Sigmoid colon (tissue), 7 donors: ENCODE data around the gene PATJ. TPM values are rescaled to one million over a fixed set of nuclear protein-coding genes. Genes with fewer than 3 reads are reported as not detected.
"Not testable (repeated sequence)": the region's sequence is repeated elsewhere in the genome, so short reads cannot be mapped to it uniquely, and the experiment has no call there.

Experiments used
- DNase-seq: peaks from one replicate; pipeline ENCODE4 v3.0.0-alpha.2; 2019
- H3K27ac ChIP-seq, 4 donors: fragments of 200-600 bp; sonication (generic); one replicate each; pipeline ENCODE4 v1.5.1; 2016 to 2019; ENCODE audit warnings: mild to moderate bottlenecking in 1 of 4
- H3K27me3 ChIP-seq, 3 donors: fragments of 200-600 bp; sonication (generic); one replicate each; pipeline ENCODE4 v1.5.1; 2019; ENCODE audit warnings: mild to moderate bottlenecking in 1 of 3
- H3K36me3 ChIP-seq, 4 donors: fragments of 200-600 bp; sonication (generic); one replicate each; pipeline ENCODE4 v1.5.1; 2016 to 2019
- H3K4me1 ChIP-seq, 4 donors: fragments of 200-600 bp; sonication (generic); one replicate each; pipeline ENCODE4 v1.5.1; 2017 to 2019
- H3K4me3 ChIP-seq, 4 donors: fragments of 200-600 bp; sonication (generic); one replicate each; pipeline ENCODE4 v1.5.1; 2017 to 2019; ENCODE audit warnings: mild to moderate bottlenecking in 2 of 4, moderate library complexity in 1 of 4
- H3K9me3 ChIP-seq, 4 donors: fragments of 200-600 bp in 3 of 4; sonication (generic) in 3 of 4; one replicate each; pipeline versions ENCODE4 v1.5.1 to v1.6.1; 2013 to 2019
- CTCF ChIP-seq, 4 experiments: fragments of 450-650 bp in 3 of 4; fragments of 200-600 bp in 1 of 4; IDR thresholded peaks; one replicate each; pipeline ENCODE4 v1.5.1; 2016 to 2019; ENCODE audit warnings: antibody characterized with exemption in 4 of 4, mild to moderate bottlenecking in 3 of 4, moderate library complexity in 2 of 4
- EP300 ChIP-seq, 4 donors: sonication (generic); formaldehyde crosslinking; IDR thresholded peaks; one replicate each; pipeline ENCODE4 v1.6.1; 2017; ENCODE audit warnings: antibody characterized with exemption in 4 of 4
- POLR2A ChIP-seq, 2 donors: fragments of 450-650 bp; IDR thresholded peaks; one replicate each; pipeline ENCODE4 v1.6.1; 2016; ENCODE audit warnings: antibody characterized with exemption in 2 of 2, mild to moderate bottlenecking in 2 of 2, moderate library complexity in 2 of 2
- POLR2AphosphoS5 ChIP-seq, 4 donors: sonication (generic); formaldehyde crosslinking; IDR thresholded peaks; one replicate each; pipeline ENCODE4 v1.6.1; 2017; ENCODE audit warnings: antibody characterized with exemption in 4 of 4
- WGBS, 2 donors: extraction: QIAGEN DNeasy Blood & Tissue Kit; methylation state at CpG; one replicate each; pipeline ENCODE4 v1.1.7; 2013; 5-methylcytosine and 5-hydroxymethylcytosine counted together
- intact Hi-C: fragments of 100-400 bp; cut with DNase I; formaldehyde crosslinking; loops from one replicate; pipeline ENCODE4 v1.15.1; 2023
- polyA plus RNA-seq, 3 donors: library from polyadenylated mRNA; stranded (reverse); fragments of 200-250 nt; gene quantifications; one replicate each; pipeline ENCODE4 v1.2.3, GENCODE V29; 2013
- total RNA-seq, 4 donors: library from RNA; depleted of rRNA; stranded (reverse); fragments of >200 nt; gene quantifications; one replicate each; pipeline ENCODE4 v1.1.0, GENCODE V29; 2016
- donor health status: healthy with polysubstance abuse.
- donor health status: Bipolar disorder and iron deficiency.
- donor health status: healthy.

Gene PATJ
- total and polyA plus RNA-seq, 7 donors = 10.2 to 33.2 (median 21.3) TPM

- Histone ChIP-seq H3K27me3 (no peaks in the 10 kb centered on the region), H3K4me3 (no peak overlapping the region), H3K36me3 (peaks cover 0 to 23% (median 13%) of the 10 kb centered on the region in 4 donors), H3K4me1 (no peaks in the 10 kb centered on the region), H3K27ac (no peak overlapping the region), H3K9me3 (no peaks in the 10 kb centered on the region)
- intact Hi-C loops = no loop called here
- TF ChIP-seq CTCF (IDR thresholded peaks at IDR 0.05) = no peak
- TF ChIP-seq POLR2A (IDR thresholded peaks at IDR 0.05) = no peak
- TF ChIP-seq EP300 (IDR thresholded peaks at IDR 0.05) = no peak
- TF ChIP-seq POLR2AphosphoS5 (IDR thresholded peaks at IDR 0.05) = no peak
- no peak for DNase-seq
Measured at GRCh38 chr1:61711969-61712368, 30.3 kb upstream of the PATJ start.

GRCh38 chr1:61718996-61719663 is 23.1 kb upstream of the PATJ start:
- H3K9me3 ChIP-seq, H3K4me3 ChIP-seq, H3K27me3 ChIP-seq, DNase-seq, intact Hi-C loops, H3K27ac ChIP-seq: not testable (repeated sequence)
- 93 to 94% methylated on average over 8 of the region's 8 CpGs for WGBS, 2 donors
- Histone ChIP-seq H3K36me3 (peaks cover 0 to 24% (median 2%) of the 10 kb centered on the region in 4 donors), H3K4me1 (peaks cover 0 to 23% (median 9%) of the 10 kb centered on the region in 4 donors)

DNA sequence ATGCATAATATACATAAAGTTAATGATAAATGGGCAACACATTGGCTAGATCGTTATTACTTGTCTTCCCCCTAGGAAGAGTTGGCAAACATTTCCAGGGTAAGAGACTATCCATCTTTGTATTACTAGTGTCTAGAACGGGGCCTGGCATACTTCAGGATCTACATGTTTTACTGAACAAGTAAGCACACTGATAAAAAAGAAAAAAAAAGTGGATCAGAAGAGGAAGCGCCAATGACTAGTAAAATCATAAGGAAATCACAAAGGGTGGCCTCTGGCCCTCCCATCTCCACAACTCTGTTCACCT is 17.8 kb upstream of the PATJ start:
- no peaks in the 10 kb centered on the region for H3K9me3 ChIP-seq
- peak overlapping the region; percentile 66 to 88 (median 76) for H3K4me3 ChIP-seq
- intact Hi-C loops = loop anchor here (10.0 kb wide), 1 partner anchor 650 kb away; no protein-coding TSS in a partner anchor
- TF ChIP-seq POLR2A (IDR thresholded peaks at IDR 0.05) = no peak
- TF ChIP-seq POLR2AphosphoS5 (IDR thresholded peaks at IDR 0.05) = no peak
- TF ChIP-seq EP300 (IDR thresholded peaks at IDR 0.05) = no peak
- no peak for TF ChIP-seq CTCF (IDR thresholded peaks at IDR 0.05)
- no peak for DNase-seq
- no peaks in the 10 kb centered on the region for H3K27me3 ChIP-seq
- H3K4me1 ChIP-seq = peaks cover 0 to 26% (median 14%) of the 10 kb centered on the region in 4 donors
- H3K36me3 ChIP-seq = peaks cover 0 to 19% (median 1%) of the 10 kb centered on the region in 4 donors
- 0 to 2% methylated on average over 3 of the region's 3 CpGs for WGBS, 2 donors
- peak overlapping the region; percentile 85 to 88 (median 86) for H3K27ac ChIP-seq

GRCh38 chr1:61724813-61725694 is 17.2 kb upstream of the PATJ start, which contains the start of gene TM2D1:
TM2D1 (minus strand) TSS chr1:61725141; CDS start chr1:61725120, 21 bp downstream.
- Histone ChIP-seq H3K36me3 (peaks cover 0 to 13% (median 0%) of the 10 kb centered on the region in 4 donors), H3K4me1 (peaks cover 0 to 26% (median 14%) of the 10 kb centered on the region in 4 donors), H3K4me3 (peak within 1 kb of the TSS; percentile 66 to 88 (median 76)), H3K27ac (peak within 1 kb of the TSS; percentile 85 to 88 (median 86)), H3K9me3 (no peaks in the 10 kb centered on the region), H3K27me3 (no peaks in the 10 kb centered on the region)
- TF ChIP-seq POLR2AphosphoS5 (IDR thresholded peaks at IDR 0.05) (peak; percentile 83 to 94 (median 92)), CTCF (IDR thresholded peaks at IDR 0.05) (no peak), EP300 (IDR thresholded peaks at IDR 0.05) (peak in 1 of 4 donors; percentile 6), POLR2A (IDR thresholded peaks at IDR 0.05) (peak; percentile 72 to 88)
- peak; percentile 95 for DNase-seq
- intact Hi-C loops = loop anchor here (1.0 to 10.0 kb wide), 2 partner anchors 16 to 650 kb away; no protein-coding TSS in a partner anchor
- 0% methylated on average over 45 of the region's 45 CpGs for WGBS, 2 donors

- H3K27me3 ChIP-seq = no peaks in the 10 kb centered on the region
- no peaks in the 10 kb centered on the region for H3K9me3 ChIP-seq
- no peak overlapping the region for H3K4me3 ChIP-seq
- intact Hi-C loops = loop anchor here (10.0 kb wide), 1 partner anchor 653 kb away; no protein-coding TSS in a partner anchor
- H3K36me3 ChIP-seq = peaks cover 0 to 4% (median 0%) of the 10 kb centered on the region in 4 donors
- H3K4me1 ChIP-seq = peaks cover 0 to 19% (median 14%) of the 10 kb centered on the region in 4 donors
- no peak for DNase-seq
- 81 to 83% methylated on average over 3 of the region's 3 CpGs for WGBS, 2 donors
- TF ChIP-seq POLR2AphosphoS5 (IDR thresholded peaks at IDR 0.05) (no peak), POLR2A (IDR thresholded peaks at IDR 0.05) (no peak), EP300 (IDR thresholded peaks at IDR 0.05) (no peak), CTCF (IDR thresholded peaks at IDR 0.05) (no peak)
- H3K27ac ChIP-seq = no peak overlapping the region
Measured at GRCh38 chr1:61727544-61727943, 14.7 kb upstream of the PATJ start.

DNA sequence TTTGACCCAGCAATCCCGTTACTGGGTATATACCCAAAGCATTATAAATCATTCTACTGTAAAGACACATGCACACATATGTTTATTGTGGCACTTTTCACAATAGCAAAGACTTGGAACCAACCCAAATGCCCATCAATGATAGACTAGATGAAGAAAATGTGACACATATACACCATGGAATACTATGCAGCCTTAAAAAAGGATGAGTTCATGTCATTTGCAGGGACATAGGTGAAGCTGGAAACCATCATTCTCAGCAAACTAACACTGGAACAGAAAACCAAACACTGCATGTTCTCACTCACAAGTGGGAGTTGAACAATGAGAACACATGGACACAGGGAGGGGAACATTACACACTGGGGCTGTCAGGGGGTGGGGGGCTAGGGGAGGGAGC is 11.6 kb upstream of the PATJ start:
- H3K27ac ChIP-seq, H3K4me3 ChIP-seq, H3K27me3 ChIP-seq, DNase-seq, H3K9me3 ChIP-seq, H3K36me3 ChIP-seq, H3K4me1 ChIP-seq, intact Hi-C loops: not testable (repeated sequence)
- 0% methylated on average over 1 of the region's 1 CpG for WGBS, 2 donors
